A549 (cell line): ENCODE data around the gene AMIGO3. TPM values are rescaled to one million over a fixed set of nuclear protein-coding genes. Genes with fewer than 3 reads are reported as not detected.
"Not testable (repeated sequence)": the region's sequence is repeated elsewhere in the genome, so short reads cannot be mapped to it uniquely, and the experiment has no call there.

Experiments
- ATAC-seq, 2 experiments: fragments of 200-7000 bp in 1 of 2; fragments of >200 bp in 1 of 2; cut with Nextera tagmentation in 1 of 2; cut with Tn5 transposase in 1 of 2; 3 replicates each; pipeline versions ENCODE4 v1.8.0 to v1.9.1; 2018 to 2020; ENCODE audit warnings: mild to moderate bottlenecking in 1 of 2, moderate library complexity in 1 of 2
- CTCF ChIA-PET: fragments of 300-600 bp; sonication (Branson Sonifier 250); formaldehyde crosslinking; extraction: SDS; loops from one replicate; lab custom pipeline; 2021; ENCODE audit warnings: antibody characterized with exemption, inconsistent platforms; lab: Yijun Ruan, JAX
- POLR2A ChIA-PET: fragments of 350-600 bp; formaldehyde crosslinking; extraction: SDS; loops from one replicate; lab custom pipeline; 2021; ENCODE audit warnings: antibody characterized with exemption, inconsistent platforms; lab: Yijun Ruan, JAX
- DNase-seq, 2 experiments: peaks; one replicate each; pipeline versions ENCODE4 v3.0.0 to v3.0.0-alpha.2; 2011 to 2016; ENCODE audit warnings: low read depth in 1 of 2, low spot score in 1 of 2
- FAIRE-seq: peaks from 2 replicates; lab custom pipeline; 2011; peaks lifted over from hg19 to GRCh38; lab: Jason Lieb, UNC
- H3K27ac ChIP-seq, 2 experiments: fragments of >200 bp; sonication (Bioruptor Twin); formaldehyde crosslinking; 3 replicates each; pipeline ENCODE4 v1.5.1; 2016 to 2017
- H3K4me1 ChIP-seq: fragments of >200 bp; sonication (Bioruptor Twin); formaldehyde crosslinking; 3 replicates; pipeline ENCODE4 v1.6.1; 2016
- H3K4me2 ChIP-seq: fragments of >200 bp; sonication (Bioruptor Twin); formaldehyde crosslinking; 3 replicates; pipeline ENCODE4 v1.6.1; 2016
- H3K4me3 ChIP-seq: fragments of >200 bp; sonication (Bioruptor Twin); formaldehyde crosslinking; 3 replicates; pipeline ENCODE4 v1.5.1; 2016
- H3K9me3 ChIP-seq: fragments of >200 bp; sonication (Bioruptor Twin); formaldehyde crosslinking; 3 replicates; pipeline ENCODE4 v1.6.1; 2016
- CBX2 ChIP-seq: fragments of 200-600 bp; sonication (generic); IDR thresholded peaks from 2 replicates; pipeline ENCODE4 v1.6.1; 2016; ENCODE audit warnings: low read depth, mild to moderate bottlenecking, borderline replicate concordance
- CBX8 ChIP-seq: fragments of 200-600 bp; sonication (generic); IDR thresholded peaks from 2 replicates; pipeline ENCODE4 v1.6.1; 2016
- CHD2 ChIP-seq: fragments of 150-350 bp; IDR thresholded peaks from 2 replicates; pipeline ENCODE4 v1.6.1; 2014; ENCODE audit warnings: low read length; ENCODE audit not compliant: partially characterized antibody
- E2F6 ChIP-seq: IDR thresholded peaks from 2 replicates; pipeline ENCODE4 v1.6.1; 2012; ENCODE audit warnings: low read depth, borderline replicate concordance
- FOSL2 ChIP-seq, 2 experiments: fragments of 450-650 bp in 1 of 2; fragments of >200 bp in 1 of 2; sonication (Bioruptor Twin) in 1 of 2; formaldehyde crosslinking; IDR thresholded peaks; 2 replicates each; pipeline versions ENCODE4 v1.5.0 to v1.6.1; 2016 to 2020; ENCODE audit warnings: mild to moderate bottlenecking in 1 of 2, moderate library complexity in 1 of 2
- HDAC2 ChIP-seq: fragments of 200-600 bp; sonication (generic); IDR thresholded peaks from 2 replicates; pipeline ENCODE4 v1.6.1; 2016
- HMGXB4 ChIP-seq: fragments of 250-450 bp; sonication (Bioruptor Pico); IDR thresholded peaks from 2 replicates; pipeline ENCODE4 v1.5.0; 2021; ENCODE audit warnings: mild to moderate bottlenecking, moderate library complexity, borderline replicate concordance
- HOXA7 ChIP-seq: fragments of 250-450 bp; sonication (Bioruptor Pico); IDR thresholded peaks from 2 replicates; pipeline ENCODE4 v1.5.0; 2020; ENCODE audit warnings: mild to moderate bottlenecking, moderate library complexity
- HOXB5 ChIP-seq: fragments of 250-450 bp; sonication (Bioruptor Pico); IDR thresholded peaks from 2 replicates; pipeline ENCODE4 v1.5.0; 2020; ENCODE audit warnings: mild to moderate bottlenecking, moderate library complexity
- JUNB ChIP-seq: fragments of >200 bp; sonication (Bioruptor Twin); formaldehyde crosslinking; IDR thresholded peaks from 2 replicates; pipeline ENCODE4 v1.6.1; 2016
- MAFK ChIP-seq: fragments of 450-650 bp; IDR thresholded peaks from 2 replicates; pipeline ENCODE4 v1.6.1; 2014; ENCODE audit not compliant: partially characterized antibody
- MAZ ChIP-seq: fragments of 150-350 bp; IDR thresholded peaks from 2 replicates; pipeline ENCODE4 v1.6.1; 2014; ENCODE audit warnings: antibody characterized with exemption, low read depth, low read length, borderline replicate concordance
- MYC ChIP-seq: IDR thresholded peaks from 2 replicates; pipeline ENCODE4 v1.6.1; 2012; ENCODE audit warnings: mild to moderate bottlenecking, inconsistent platforms, low read length, improper control_type of control experiment, borderline replicate concordance
- NPAS2 ChIP-seq: fragments of 250-450 bp; sonication (Bioruptor Pico); IDR thresholded peaks from 2 replicates; pipeline ENCODE4 v1.8.0; 2022; ENCODE audit warnings: mild to moderate bottlenecking, moderate library complexity, borderline replicate concordance
- NR3C1 ChIP-seq: fragments of >200 bp; sonication (Bioruptor Twin); formaldehyde crosslinking; IDR thresholded peaks from 3 replicates; pipeline ENCODE4 v1.6.1; 2017
- POLR2A ChIP-seq: IDR thresholded peaks from 2 replicates; pipeline ENCODE4 v1.6.1; 2012; ENCODE audit warnings: mild to moderate bottlenecking, low read length
- RCOR1 ChIP-seq: fragments of 150-350 bp; IDR thresholded peaks from 2 replicates; pipeline ENCODE4 v1.6.1; 2014; ENCODE audit warnings: antibody characterized with exemption, low read length, low read depth
- REST ChIP-seq: fragments of 200-600 bp; sonication (generic); IDR thresholded peaks from 2 replicates; pipeline ENCODE4 v1.6.1; 2016; ENCODE audit warnings: antibody characterized with exemption, mild to moderate bottlenecking, moderate library complexity
- RFX5 ChIP-seq: fragments of 450-650 bp; IDR thresholded peaks from 2 replicates; pipeline ENCODE4 v1.7.1; 2014; ENCODE audit warnings: antibody characterized with exemption, mild to moderate bottlenecking, moderate library complexity
- RNF2 ChIP-seq: fragments of 200-600 bp; sonication (generic); IDR thresholded peaks from 2 replicates; pipeline ENCODE4 v1.6.1; 2016; ENCODE audit warnings: low read depth, mild to moderate bottlenecking, antibody characterized with exemption, moderate library complexity, borderline replicate concordance
- TP53 ChIP-seq: fragments of 250-450 bp; sonication (Bioruptor Pico); IDR thresholded peaks from 2 replicates; pipeline ENCODE4 v1.5.0; 2021; ENCODE audit warnings: mild to moderate bottlenecking, moderate library complexity
- ZC3H11A ChIP-seq: fragments of 450-650 bp; IDR thresholded peaks from 2 replicates; pipeline ENCODE4 v1.6.1; 2014; ENCODE audit warnings: antibody characterized with exemption, mild to moderate bottlenecking
- ZNF302 ChIP-seq: fragments of 250-450 bp; sonication (Bioruptor Pico); IDR thresholded peaks from 2 replicates; pipeline ENCODE4 v1.9.0; 2021; ENCODE audit warnings: inconsistent platforms, mild to moderate bottlenecking, moderate library complexity
- WGBS: methylation state at CpG from one replicate; pipeline ENCODE4 v1.1.6; 2017; ENCODE audit errors: missing lambda C conversion rate; 5-methylcytosine and 5-hydroxymethylcytosine counted together
- polyA plus RNA-seq, 4 experiments: library from polyadenylated mRNA; depleted of rRNA in 3 of 4; stranded (reverse); fragments of >200 nt; fragmentation: RNase III in 1 of 4; extraction: RNeasy Plus Mini Kit Qiagen cat#74134 plus additional on column Dnase treatment in 1 of 4; gene quantifications; 2 replicates in 3 of 4; 3 replicates in 1 of 4; pipeline ENCODE4 v1.2.3, GENCODE V29; 2011 to 2017

Gene AMIGO3
- polyA plus RNA-seq, 2 of the 4 experiments (the other 2 are of a cell fraction), result 0.03 TPM; not detected in 1

- DNase-seq (no peak), ATAC-seq (no peak), FAIRE-seq (no peak)
- Histone ChIP-seq H3K4me1 (peaks cover 14% of the 10 kb centered on the region; the same call in 2 of the 3 replicates), H3K4me2 (no peak overlapping the region; the same call in 2 of the 3 replicates), H3K9me3 (no peaks in the 10 kb centered on the region), H3K4me3 (no peak overlapping the region), H3K27ac (no peak overlapping the region)
- ChIA-PET POLR2A (no interaction called here), CTCF (no interaction called here)
- TF ChIP-seq RFX5, result no peak
- TF ChIP-seq RCOR1, result no peak
- TF ChIP-seq NR3C1, result no peak
- TF ChIP-seq CBX2, result no peak
- TF ChIP-seq ZNF302 (CRISPR knock-in tag), result no peak
- no peak for TF ChIP-seq MAZ
- WGBS, result 84% methylated on average over 4 of the region's 4 CpGs
Measured at GRCh38 chr3:49751501-49751900, 32.0 kb upstream of the AMIGO3 start.

GRCh38 chr3:49750056-49750455 lies 30.6 kb upstream of the AMIGO3 start:
- Histone ChIP-seq H3K27ac (no peak overlapping the region), H3K9me3 (no peaks in the 10 kb centered on the region)
- no peak for TF ChIP-seq POLR2A
- TF ChIP-seq MAFK, result no peak
- TF ChIP-seq MYC, result no peak
- no peak for TF ChIP-seq HMGXB4 (CRISPR knock-in tag)
- no peak for TF ChIP-seq REST
- TF ChIP-seq HOXA7 (CRISPR knock-in tag), result no peak
- TF ChIP-seq, all 56 proteins: peak for 0
- ATAC-seq, result no peak
- 88% methylated on average over 4 of the region's 4 CpGs for WGBS
- no peak overlapping the region; the same call in 2 of the 3 replicates for H3K4me2 ChIP-seq
- DNase-seq, result no peak
- H3K4me1 ChIP-seq, result peaks cover 18% of the 10 kb centered on the region
- CTCF ChIA-PET, result no interaction called here
- no peak overlapping the region for H3K4me3 ChIP-seq
- POLR2A ChIA-PET, result no interaction called here
- FAIRE-seq, result no peak

- peaks cover 18% of the 10 kb centered on the region for H3K4me1 ChIP-seq
- not testable (repeated sequence) for H3K4me3 ChIP-seq, DNase-seq, H3K4me2 ChIP-seq, FAIRE-seq, H3K9me3 ChIP-seq, ATAC-seq, H3K27ac ChIP-seq
- 78% methylated on average over 5 of the region's 5 CpGs for WGBS
- ChIA-PET POLR2A (interaction anchor here (0.6 kb wide), 1 partner anchor 538 kb away, joined by 7 read pairs; no protein-coding TSS in a partner anchor), CTCF (interaction anchor here (0.8 kb wide), 1 partner anchor 90 kb away, joined by 3 read pairs; no protein-coding TSS in a partner anchor)
Measured at GRCh38 chr3:49748874-49749273, 29.4 kb upstream of the AMIGO3 start.

GRCh38 chr3:49747792-49748480 lies 28.5 kb upstream of the AMIGO3 start:
- POLR2A ChIA-PET, result no interaction called here

More at GRCh38 chr3:49747792-49748480, 28.5 kb upstream of the AMIGO3 start:
- no peak for FAIRE-seq
- Histone ChIP-seq H3K4me2 (no peak overlapping the region), H3K4me1 (peaks cover 18% of the 10 kb centered on the region), H3K4me3 (no peak overlapping the region), H3K9me3 (no peaks in the 10 kb centered on the region), H3K27ac (no peak overlapping the region)
- TF ChIP-seq HOXB5 (CRISPR knock-in tag), result no peak
- no peak for TF ChIP-seq RNF2
- no peak for TF ChIP-seq CBX8
- no peak for TF ChIP-seq HOXA7 (CRISPR knock-in tag)
- TF ChIP-seq FOSL2 (IDR thresholded peaks at IDR 0.05), result no peak
- no peak for TF ChIP-seq FOSL2 (CRISPR knock-in tag; IDR thresholded peaks at IDR 0.05)
- no peak for TF ChIP-seq ZC3H11A
- TF ChIP-seq RFX5, result no peak
- TF ChIP-seq E2F6, result no peak
- TF ChIP-seq MYC, result no peak
- no peak for TF ChIP-seq MAZ
- TF ChIP-seq JUNB, result no peak
- no peak for TF ChIP-seq CHD2
- no peak for TF ChIP-seq MAFK
- TF ChIP-seq HDAC2, result no peak
- TF ChIP-seq TP53, result no peak
- TF ChIP-seq NR3C1, result no peak
- TF ChIP-seq NPAS2 (CRISPR knock-in tag), result no peak
- CTCF ChIA-PET, result interaction anchor here (0.8 kb wide), 1 partner anchor 91 kb away, joined by 3 read pairs; no protein-coding TSS in a partner anchor
- no peak for ATAC-seq
- no peak for DNase-seq
- WGBS, result 85% methylated on average over 9 of the region's 13 CpGs
